HG02623 (cell line): ENCODE data around the gene ZIC2.
"Not testable (repeated sequence)": the region's sequence is repeated elsewhere in the genome, so short reads cannot be mapped to it uniquely, and the experiment has no call there.

Source experiments
- ATAC-seq: cut with Tn5 transposase; IDR thresholded peaks from one replicate; pipeline ENCODE4 v1.9.1; 2021; ENCODE audit warnings: moderate library complexity; ENCODE audit not compliant: unreplicated experiment

The ZIC2 gene

DNA sequence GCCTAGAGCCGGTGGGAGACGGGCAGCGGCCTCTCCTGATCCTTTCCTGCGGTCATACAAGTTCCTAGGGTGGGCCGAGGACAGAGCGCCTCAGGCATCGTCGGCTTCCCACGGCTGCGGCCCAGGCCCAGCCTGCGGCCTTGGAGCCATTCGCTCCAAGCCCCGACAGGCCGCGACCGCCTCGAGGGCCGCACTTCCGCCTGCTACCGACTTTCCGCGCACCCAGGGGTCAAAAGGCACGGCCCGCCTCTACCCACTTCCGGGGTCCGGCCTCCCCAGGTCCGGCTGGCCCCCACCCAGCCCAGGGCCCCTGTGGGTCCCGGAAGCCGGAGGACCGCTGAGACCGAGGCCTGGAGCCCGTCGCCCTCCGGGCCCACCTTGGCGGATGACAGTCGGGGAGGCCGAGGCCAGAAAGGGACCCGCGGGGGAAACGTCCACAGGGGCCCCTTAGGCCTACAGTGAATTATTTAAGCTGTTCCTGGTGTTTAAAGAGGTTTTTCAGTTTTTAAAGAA is 16.2 kb downstream of the ZIC2 start:
- ATAC-seq: no peak

DNA sequence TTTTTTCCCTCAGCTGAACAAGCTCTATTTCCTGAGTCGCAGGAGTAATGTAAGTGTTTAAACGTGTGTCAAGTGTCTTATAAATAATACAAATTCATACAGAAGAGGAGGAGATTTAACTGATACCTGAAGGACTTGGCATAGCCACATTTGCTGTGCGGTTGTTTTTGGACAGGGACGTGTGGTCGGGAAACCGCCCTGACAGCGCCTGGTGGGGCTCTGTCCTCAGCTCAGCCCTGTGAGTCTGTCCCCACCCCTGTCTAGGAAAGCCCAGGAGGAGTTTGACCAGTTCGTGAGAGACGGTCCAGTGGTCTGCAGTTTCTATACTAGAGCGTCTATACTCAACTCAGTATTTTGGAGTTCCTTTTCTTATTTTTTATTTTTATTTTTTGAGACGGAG is 16.7 kb downstream of the ZIC2 start:
- no peak for ATAC-seq

GRCh38 chr13:100014621-100015020 is 33.0 kb downstream of the ZIC2 start:
- no peak for ATAC-seq

DNA sequence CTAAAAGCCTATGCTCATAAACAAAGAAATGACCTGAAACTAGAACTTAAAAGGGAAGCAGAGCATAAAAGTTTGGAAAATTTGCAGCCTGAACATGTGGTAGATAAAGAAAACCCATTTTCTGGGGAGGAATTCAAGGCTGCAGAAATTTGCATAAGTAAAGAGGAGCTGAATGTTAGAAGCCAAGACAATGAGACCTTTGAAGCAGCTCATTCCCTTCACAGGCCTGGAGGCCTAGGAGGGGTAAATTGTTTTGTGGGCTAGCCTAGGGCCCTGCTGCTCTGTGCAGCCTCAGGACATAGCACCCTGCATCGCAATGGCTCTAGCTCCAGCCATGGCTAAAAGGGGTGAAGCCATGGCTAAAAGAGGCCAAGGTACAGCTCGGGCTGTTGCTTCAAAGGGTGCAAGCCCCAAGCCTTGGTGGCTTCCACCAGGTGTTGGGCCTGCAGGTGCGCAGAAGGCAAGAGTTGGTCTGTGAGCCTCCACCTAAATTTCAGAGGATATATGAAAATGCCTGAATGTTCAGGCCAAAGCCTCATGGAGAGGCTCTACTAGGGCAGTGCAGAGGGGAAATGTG is 38.3 kb downstream of the ZIC2 start:
- no peak for ATAC-seq

DNA sequence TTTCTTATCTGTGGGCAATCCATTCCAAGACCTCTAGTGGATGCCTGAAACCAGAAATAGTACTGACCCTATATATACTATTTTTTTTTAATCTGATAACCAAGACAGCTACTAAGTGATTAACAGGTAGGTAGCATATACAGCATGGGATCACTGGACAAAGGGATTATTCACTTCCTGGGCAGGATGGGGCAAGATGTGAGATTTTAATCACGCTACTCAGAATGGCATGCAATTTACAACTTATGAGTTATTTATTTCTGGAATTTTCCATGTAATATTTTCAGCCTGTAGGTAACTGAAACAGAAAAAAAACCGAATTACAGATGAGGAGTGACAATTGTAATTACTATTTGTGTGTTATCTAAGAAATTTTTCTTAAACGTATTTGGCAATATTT is 41.2 kb downstream of the ZIC2 start:
- ATAC-seq: no peak

- ATAC-seq: no peak
Observed at GRCh38 chr13:100024023-100024422, 42.4 kb downstream of the ZIC2 start.

DNA sequence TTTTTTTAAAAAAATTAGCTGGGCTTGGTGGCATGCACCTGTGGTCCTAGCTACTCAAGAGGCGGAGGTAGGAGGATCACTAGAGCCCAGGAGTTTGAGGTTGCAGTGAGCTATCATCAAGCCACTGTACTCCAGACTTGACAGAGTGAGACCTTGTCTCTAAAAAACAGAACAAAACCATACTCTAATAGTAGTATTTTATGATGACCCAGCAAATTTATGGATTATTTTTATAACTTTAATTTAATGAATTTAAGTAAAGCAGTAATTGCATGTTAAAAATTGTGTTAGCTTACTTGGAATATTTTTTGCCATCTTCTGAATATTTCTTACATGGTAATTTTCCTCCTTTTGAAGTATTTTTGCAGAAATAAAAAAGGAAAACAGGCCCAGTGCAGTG is 48.3 kb downstream of the ZIC2 start:
- no peak for ATAC-seq

GRCh38 chr13:100032642-100033041 is 51.1 kb downstream of the ZIC2 start:
- not testable (repeated sequence) for ATAC-seq

DNA sequence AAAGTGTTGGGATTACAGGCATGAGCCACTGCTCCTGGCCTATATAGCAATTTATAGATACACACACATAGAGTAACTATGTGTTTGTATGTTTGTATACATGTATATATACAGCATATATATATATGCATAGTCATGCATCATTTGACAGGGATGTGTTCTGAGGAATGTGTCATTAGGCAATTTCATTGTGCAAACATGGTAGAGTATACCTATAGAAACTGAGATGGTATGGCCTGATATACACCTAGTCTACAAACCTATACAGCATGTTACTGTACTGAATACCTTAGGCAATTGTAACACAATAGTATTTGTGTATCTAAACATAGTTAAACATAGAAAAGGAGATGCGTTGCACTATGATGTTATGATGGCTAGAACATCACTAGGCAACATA is 54.4 kb downstream of the ZIC2 start:
- ATAC-seq: no peak
